Measurements from ENCODE around the gene AMY2B.
"Not testable (repeated sequence)": the region's sequence is repeated elsewhere in the genome, so short reads cannot be mapped to it uniquely, and the experiment has no call there.

AMY2B gene

GRCh38 chr1:103602740-103603139 is 31.4 kb downstream of the AMY2B start:
- not testable (repeated sequence) for DNase-seq (ENCODE audit: low read depth); H3K4me3 ChIP-seq (ENCODE audit: low read depth, low read length)

- DNase-seq (ENCODE audit: low read depth): no peak
- H3K4me3 ChIP-seq (ENCODE audit: low read depth, low read length): no peak overlapping the region
Measured at GRCh38 chr1:103616362-103616761, 45.0 kb downstream of the AMY2B start.

DNA sequence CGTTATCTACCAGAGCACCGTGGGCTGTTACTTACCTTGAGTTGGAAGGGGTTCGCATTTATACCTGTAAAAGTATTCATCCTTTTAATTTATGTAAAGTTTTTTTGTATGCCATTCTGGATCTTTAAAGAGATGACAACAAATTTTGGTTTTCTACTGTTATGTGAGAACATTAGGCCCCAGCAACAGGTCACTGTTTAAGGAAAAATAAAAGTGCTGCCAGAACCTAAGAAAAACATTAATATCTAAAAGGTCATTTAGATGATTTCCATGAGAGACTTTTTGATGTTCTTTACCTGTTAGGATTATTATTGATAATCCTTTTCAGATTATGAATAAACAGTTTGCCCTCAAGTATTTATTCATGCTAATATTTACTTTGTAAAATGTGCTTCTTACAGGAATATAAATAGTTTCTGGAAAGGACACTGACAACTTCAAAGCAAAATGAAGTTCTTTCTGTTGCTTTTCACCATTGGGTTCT is 45.6 kb downstream of the AMY2B start, which contains the start of gene AMY2A:
AMY2A (plus strand) TSS at position 434 of the 484 bp plus-strand sequence; CDS start at position 448, 14 bp downstream.
- not testable (repeated sequence) for DNase-seq (ENCODE audit: low read depth); H3K4me3 ChIP-seq (ENCODE audit: low read depth, low read length)

DNA sequence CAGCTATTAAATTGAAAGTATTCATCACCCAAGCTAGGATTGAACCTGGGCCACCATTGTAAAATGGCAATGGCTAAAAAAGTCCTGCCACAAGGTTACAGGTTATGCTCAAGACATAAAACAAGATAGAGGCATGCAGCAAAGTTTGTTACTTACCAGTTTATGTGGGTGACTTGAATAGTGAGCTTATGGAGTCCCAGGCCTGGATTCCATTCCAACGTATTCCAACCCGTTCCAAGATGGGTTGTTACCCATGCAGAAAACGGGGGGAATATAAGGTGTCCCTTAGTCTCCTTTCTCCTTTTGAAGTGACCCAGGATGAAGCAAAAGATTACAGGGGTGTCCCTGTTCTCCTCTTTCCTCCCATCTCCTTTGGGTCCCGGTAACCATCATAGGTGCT is 56.0 kb downstream of the AMY2B start:
- DNase-seq (ENCODE audit: low read depth); H3K4me3 ChIP-seq (ENCODE audit: low read depth, low read length): not testable (repeated sequence)
